HepG2 (cell line): ENCODE results near the gene ATRNL1. TPM values are rescaled to one million over a fixed set of nuclear protein-coding genes. Genes with fewer than 3 reads are reported as not detected.

Experiments used
- ATAC-seq: fragments of 200-7000 bp; cut with Tn5 transposase; 3 replicates; pipeline ENCODE4 v1.9.1; 2020; ENCODE audit warnings: mild to moderate bottlenecking, moderate library complexity
- BruUV-seq: library from RNA; stranded (reverse); fragments of 400-500 nt; replicated peaks from 2 replicates; lab custom pipeline; 2021; lab: Mats Ljungman, UMichigan
- CTCF ChIA-PET: fragments of 300-600 bp; formaldehyde crosslinking; extraction: SDS; loops from one replicate; lab custom pipeline; 2021; ENCODE audit warnings: low total read pairs, inconsistent platforms, low intra/inter-chr PET ratio; lab: Yijun Ruan, JAX
- POLR2A ChIA-PET: fragments of 350-600 bp; sonication (Branson Sonifier 250); formaldehyde crosslinking; loops from one replicate; lab custom pipeline; 2020; ENCODE audit warnings: antibody characterized with exemption, inconsistent platforms; lab: Yijun Ruan, JAX
- DNase-seq: peaks from one replicate; pipeline ENCODE4 v3.0.0-alpha.2; 2015; ENCODE audit warnings: low spot score
- FAIRE-seq: peaks from 3 replicates; lab custom pipeline; 2011; peaks lifted over from hg19 to GRCh38; lab: Jason Lieb, UNC
- H2AFZ ChIP-seq: one replicate; pipeline ENCODE4 v1.6.1; 2011; ENCODE audit warnings: low read length, inconsistent platforms
- H3K27ac ChIP-seq: fragments of 300-600 bp; 3 replicates; pipeline ENCODE4 v1.8.0; 2011; ENCODE audit warnings: mixed run types, mild to moderate bottlenecking, mixed read lengths, low read length, inconsistent platforms; ENCODE audit not compliant: insufficient read depth; ENCODE audit errors: extremely low read length
- H3K27me3 ChIP-seq, 2 experiments: fragments of 200-600 bp in 1 of 2; 2 replicates in 1 of 2; 3 replicates in 1 of 2; pipeline versions ENCODE4 v1.6.0 to v1.8.0; 2011; ENCODE audit warnings: low read length in 2 of 2, mild to moderate bottlenecking in 2 of 2, moderate library complexity in 2 of 2, inconsistent platforms in 1 of 2; ENCODE audit not compliant: insufficient read depth in 2 of 2, control insufficient read depth in 1 of 2
- H3K36me3 ChIP-seq, 2 experiments: fragments of 200-600 bp in 1 of 2; replicated peaks in 1 of 2; 2 replicates in 1 of 2; 3 replicates in 1 of 2; pipeline versions ENCODE4 v1.5.1 to v1.8.0; 2011; ENCODE audit warnings: low read length in 2 of 2, inconsistent platforms in 1 of 2; ENCODE audit not compliant: insufficient read depth in 2 of 2, control insufficient read depth in 1 of 2
- H3K4me1 ChIP-seq: 2 replicates; pipeline ENCODE4 v1.5.1; 2012; ENCODE audit warnings: low read length, inconsistent platforms; ENCODE audit not compliant: insufficient read depth
- H3K4me2 ChIP-seq: 2 replicates; pipeline ENCODE4 v1.6.0; 2011; ENCODE audit warnings: low read depth, low read length, inconsistent platforms
- H3K4me3 ChIP-seq, 3 experiments: fragments of 200-600 bp in 1 of 3; sonication (generic), shearing (Covaris generic) in 1 of 3; replicated peaks in 1 of 3; 2 replicates each; pipeline ENCODE4 v1.5.1; 2011 to 2016; ENCODE audit warnings: low read length in 3 of 3, inconsistent platforms in 2 of 3, low read depth in 2 of 3, mild to moderate bottlenecking in 2 of 3, control low read depth in 1 of 3, mixed read lengths in 1 of 3; ENCODE audit not compliant: insufficient read depth in 1 of 3
- H3K79me2 ChIP-seq: one replicate; pipeline ENCODE4 v1.6.1; 2011; ENCODE audit warnings: low read length, inconsistent platforms; ENCODE audit not compliant: insufficient read depth
- H3K9ac ChIP-seq: 2 replicates; pipeline ENCODE4 v1.6.0; 2011; ENCODE audit warnings: mild to moderate bottlenecking, low read depth, low read length, inconsistent platforms; ENCODE audit not compliant: insufficient read depth
- H3K9me3 ChIP-seq: 2 replicates; pipeline ENCODE4 v1.5.1; 2012; ENCODE audit warnings: mild to moderate bottlenecking, low read length
- H4K20me1 ChIP-seq: 2 replicates; pipeline ENCODE4 v1.6.0; 2011; ENCODE audit warnings: inconsistent platforms, mild to moderate bottlenecking, low read length, moderate library complexity; ENCODE audit not compliant: insufficient read depth
- AGO1 ChIP-seq: fragments of 200-400 bp; formaldehyde crosslinking; IDR thresholded peaks from 2 replicates; pipeline ENCODE4 v1.6.1; 2017; ENCODE audit warnings: mild to moderate bottlenecking, low read depth, low read length, moderate library complexity; ENCODE audit not compliant: poor library complexity, severe bottlenecking
- IKZF4 ChIP-seq: sonication (generic); formaldehyde crosslinking; IDR thresholded peaks from 2 replicates; pipeline ENCODE4 v1.5.1; 2020; ENCODE audit warnings: borderline replicate concordance, mild to moderate bottlenecking, low read depth, missing genetic modification reagents; ENCODE audit errors: not compliant biosample characterization
- POLR2A ChIP-seq, 2 experiments: IDR thresholded peaks; 2 replicates each; pipeline ENCODE4 v1.6.1; 2011; ENCODE audit warnings: low read depth in 2 of 2, low read length in 2 of 2, mild to moderate bottlenecking in 1 of 2, moderate library complexity in 1 of 2; ENCODE audit not compliant: insufficient read depth in 1 of 2
- SNAPC2 ChIP-seq: sonication (generic); formaldehyde crosslinking; IDR thresholded peaks from 2 replicates; pipeline ENCODE4 v1.8.1; 2022; ENCODE audit warnings: mild to moderate bottlenecking, missing genetic modification reagents
- SP1 ChIP-seq, 2 experiments: fragments of 450-650 bp in 1 of 2; sonication (generic) in 1 of 2; formaldehyde crosslinking in 1 of 2; IDR thresholded peaks; 2 replicates each; pipeline versions ENCODE4 v1.4.0 to v1.6.1; 2016 to 2020; ENCODE audit warnings: missing genetic modification reagents in 1 of 2
- ZC3H13 ChIP-seq: sonication (generic); formaldehyde crosslinking; IDR thresholded peaks from 2 replicates; pipeline ENCODE4 v1.8.1; 2023; ENCODE audit warnings: mild to moderate bottlenecking, missing genetic modification reagents, moderate library complexity
- ZNF17 ChIP-seq: sonication (generic); formaldehyde crosslinking; IDR thresholded peaks from 2 replicates; pipeline ENCODE4 v1.5.0; 2020; ENCODE audit warnings: mild to moderate bottlenecking, missing genetic modification reagents
- WGBS: methylation state at CpG from one replicate; pipeline ENCODE4 v1.1.6; 2017; ENCODE audit warnings: low lambda C conversion rate; 5-methylcytosine and 5-hydroxymethylcytosine counted together
- in situ Hi-C: cut with HindIII; loops from 2 replicates; pipeline ENCODE4 v1.10.0; 2017; ENCODE audit warnings: low pct_unique_long_range_greater_than_20kb; ENCODE audit not compliant: extremely low pct_ligation_motif_present
- intact Hi-C: fragments of 100-400 bp; cut with micrococcal nuclease; formaldehyde crosslinking; loops from one replicate; pipeline ENCODE4 v1.10.0; 2022; ENCODE audit not compliant: unreplicated experiment
- polyA plus RNA-seq, 8 experiments: library from polyadenylated mRNA; depleted of rRNA in 3 of 8; stranded (reverse) in 7 of 8; unstranded in 1 of 8; fragments of >200 nt; fragmentation: Illumina TruSeq in 4 of 8; extraction: Trizol in 4 of 8; gene quantifications; 2 replicates each; pipeline versions ENCODE4 v1.2.1 to v1.2.3, GENCODE V29; 2011 to 2016; ENCODE audit warnings: low read depth in 4 of 8, missing spikeins in 1 of 8, mixed read lengths in 1 of 8; ENCODE audit not compliant: insufficient read depth in 1 of 8
- total RNA-seq, 5 experiments: library from RNA; depleted of rRNA; stranded (reverse); fragments of >200 nt; fragmentation: Illumina TruSeq; extraction: Trizol; gene quantifications; 2 replicates each; pipeline ENCODE4 v1.2.3, GENCODE V29; 2016; ENCODE audit warnings: low read depth in 1 of 5
- TF ChIP-seq, protein P1 (sequence below): sonication (generic); formaldehyde crosslinking; IDR thresholded peaks from 2 replicates; pipeline ENCODE4 v1.8.0; 2022; ENCODE audit warnings: mild to moderate bottlenecking, missing genetic modification reagents
- TF ChIP-seq, protein P2 (sequence below), 2 experiments: IDR thresholded peaks; 2 replicates each; pipeline ENCODE4 v1.6.1; 2011 to 2012; ENCODE audit warnings: low read length in 2 of 2, borderline replicate concordance in 1 of 2, low read depth in 1 of 2, mild to moderate bottlenecking in 1 of 2, moderate library complexity in 1 of 2
- TF ChIP-seq, protein P3 (sequence below): sonication (generic); formaldehyde crosslinking; IDR thresholded peaks from 2 replicates; pipeline ENCODE4 v1.4.0; 2020; ENCODE audit warnings: missing genetic modification reagents

ATRNL1 gene
- total and polyA plus RNA-seq, 2 of the 13 experiments (the other 11 are each of a cell fraction or from before 2014, with no cell fraction given): 0.04 TPM; not detected in 1

DNA sequence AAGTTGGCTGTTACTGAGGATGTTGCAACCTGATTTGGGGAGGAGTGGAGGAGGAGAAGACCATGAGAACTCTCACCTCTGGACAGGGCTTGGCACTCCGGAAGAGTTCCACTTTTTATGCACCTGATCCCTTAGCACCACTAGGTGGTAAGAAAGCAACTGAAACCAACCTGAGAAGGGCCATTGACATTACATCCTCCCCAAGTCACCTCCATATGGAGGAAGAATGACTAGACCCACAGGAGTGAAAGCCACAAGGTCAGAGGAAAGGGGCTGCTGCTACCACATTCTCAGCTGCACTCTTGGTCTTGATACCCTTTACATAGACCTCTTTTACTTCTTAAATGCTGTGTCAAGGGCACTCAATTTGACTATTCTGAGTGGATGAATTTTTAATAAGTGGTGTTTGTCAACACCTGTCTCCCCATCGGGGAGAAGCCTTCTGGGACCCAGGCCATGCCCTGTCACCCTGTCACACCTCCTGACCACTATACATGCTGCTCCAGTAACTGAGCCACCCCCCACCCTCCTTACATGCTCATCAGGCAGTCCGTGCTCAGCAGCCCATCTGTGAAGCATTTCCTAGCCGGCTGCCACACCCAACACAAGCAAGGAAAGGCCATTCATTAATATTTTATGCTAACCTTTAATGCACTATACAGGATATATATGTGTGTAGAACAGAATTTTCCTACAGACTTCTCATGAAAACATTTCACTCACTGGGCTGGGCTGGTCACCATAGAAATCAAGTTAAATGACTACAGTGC lies 817.0 kb downstream of the ATRNL1 start:
- H3K9ac ChIP-seq: no peak overlapping the region
- no peaks in the 10 kb centered on the region for H3K79me2 ChIP-seq
- H3K27ac ChIP-seq: no peak overlapping the region
- TF ChIP-seq ZNF17 (no peak), AGO1 (no peak), SNAPC2 (CRISPR knock-in tag) (no peak), SP1 (IDR thresholded peaks at IDR 0.05) (no peak), SP1 (CRISPR knock-in tag; IDR thresholded peaks at IDR 0.05) (no peak), IKZF4 (no peak), POLR2A (IDR thresholded peaks at IDR 0.05; ENCODE audit: insufficient read depth in 1 of 2, low read depth in 2 of 2, low read length in 2 of 2) (no peak), ZC3H13 (CRISPR knock-in tag) (no peak)
- TF ChIP-seq, protein P1, sequence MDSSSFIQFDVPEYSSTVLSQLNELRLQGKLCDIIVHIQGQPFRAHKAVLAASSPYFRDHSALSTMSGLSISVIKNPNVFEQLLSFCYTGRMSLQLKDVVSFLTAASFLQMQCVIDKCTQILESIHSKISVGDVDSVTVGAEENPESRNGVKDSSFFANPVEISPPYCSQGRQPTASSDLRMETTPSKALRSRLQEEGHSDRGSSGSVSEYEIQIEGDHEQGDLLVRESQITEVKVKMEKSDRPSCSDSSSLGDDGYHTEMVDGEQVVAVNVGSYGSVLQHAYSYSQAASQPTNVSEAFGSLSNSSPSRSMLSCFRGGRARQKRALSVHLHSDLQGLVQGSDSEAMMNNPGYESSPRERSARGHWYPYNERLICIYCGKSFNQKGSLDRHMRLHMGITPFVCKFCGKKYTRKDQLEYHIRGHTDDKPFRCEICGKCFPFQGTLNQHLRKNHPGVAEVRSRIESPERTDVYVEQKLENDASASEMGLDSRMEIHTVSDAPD (CRISPR knock-in tag): no peak
- TF ChIP-seq, protein P2, sequence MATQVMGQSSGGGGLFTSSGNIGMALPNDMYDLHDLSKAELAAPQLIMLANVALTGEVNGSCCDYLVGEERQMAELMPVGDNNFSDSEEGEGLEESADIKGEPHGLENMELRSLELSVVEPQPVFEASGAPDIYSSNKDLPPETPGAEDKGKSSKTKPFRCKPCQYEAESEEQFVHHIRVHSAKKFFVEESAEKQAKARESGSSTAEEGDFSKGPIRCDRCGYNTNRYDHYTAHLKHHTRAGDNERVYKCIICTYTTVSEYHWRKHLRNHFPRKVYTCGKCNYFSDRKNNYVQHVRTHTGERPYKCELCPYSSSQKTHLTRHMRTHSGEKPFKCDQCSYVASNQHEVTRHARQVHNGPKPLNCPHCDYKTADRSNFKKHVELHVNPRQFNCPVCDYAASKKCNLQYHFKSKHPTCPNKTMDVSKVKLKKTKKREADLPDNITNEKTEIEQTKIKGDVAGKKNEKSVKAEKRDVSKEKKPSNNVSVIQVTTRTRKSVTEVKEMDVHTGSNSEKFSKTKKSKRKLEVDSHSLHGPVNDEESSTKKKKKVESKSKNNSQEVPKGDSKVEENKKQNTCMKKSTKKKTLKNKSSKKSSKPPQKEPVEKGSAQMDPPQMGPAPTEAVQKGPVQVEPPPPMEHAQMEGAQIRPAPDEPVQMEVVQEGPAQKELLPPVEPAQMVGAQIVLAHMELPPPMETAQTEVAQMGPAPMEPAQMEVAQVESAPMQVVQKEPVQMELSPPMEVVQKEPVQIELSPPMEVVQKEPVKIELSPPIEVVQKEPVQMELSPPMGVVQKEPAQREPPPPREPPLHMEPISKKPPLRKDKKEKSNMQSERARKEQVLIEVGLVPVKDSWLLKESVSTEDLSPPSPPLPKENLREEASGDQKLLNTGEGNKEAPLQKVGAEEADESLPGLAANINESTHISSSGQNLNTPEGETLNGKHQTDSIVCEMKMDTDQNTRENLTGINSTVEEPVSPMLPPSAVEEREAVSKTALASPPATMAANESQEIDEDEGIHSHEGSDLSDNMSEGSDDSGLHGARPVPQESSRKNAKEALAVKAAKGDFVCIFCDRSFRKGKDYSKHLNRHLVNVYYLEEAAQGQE (IDR thresholded peaks at IDR 0.05; ENCODE audit: borderline replicate concordance in 1 of 2, low read depth in 1 of 2, low read length in 2 of 2): no peak
- TF ChIP-seq, protein P3, sequence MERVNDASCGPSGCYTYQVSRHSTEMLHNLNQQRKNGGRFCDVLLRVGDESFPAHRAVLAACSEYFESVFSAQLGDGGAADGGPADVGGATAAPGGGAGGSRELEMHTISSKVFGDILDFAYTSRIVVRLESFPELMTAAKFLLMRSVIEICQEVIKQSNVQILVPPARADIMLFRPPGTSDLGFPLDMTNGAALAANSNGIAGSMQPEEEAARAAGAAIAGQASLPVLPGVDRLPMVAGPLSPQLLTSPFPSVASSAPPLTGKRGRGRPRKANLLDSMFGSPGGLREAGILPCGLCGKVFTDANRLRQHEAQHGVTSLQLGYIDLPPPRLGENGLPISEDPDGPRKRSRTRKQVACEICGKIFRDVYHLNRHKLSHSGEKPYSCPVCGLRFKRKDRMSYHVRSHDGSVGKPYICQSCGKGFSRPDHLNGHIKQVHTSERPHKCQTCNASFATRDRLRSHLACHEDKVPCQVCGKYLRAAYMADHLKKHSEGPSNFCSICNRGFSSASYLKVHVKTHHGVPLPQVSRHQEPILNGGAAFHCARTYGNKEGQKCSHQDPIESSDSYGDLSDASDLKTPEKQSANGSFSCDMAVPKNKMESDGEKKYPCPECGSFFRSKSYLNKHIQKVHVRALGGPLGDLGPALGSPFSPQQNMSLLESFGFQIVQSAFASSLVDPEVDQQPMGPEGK (CRISPR knock-in tag): no peak
- WGBS: 22% methylated on average over 4 of the region's 4 CpGs
- CTCF ChIA-PET: no interaction called here
- H3K4me3 ChIP-seq: no peak overlapping the region
- H3K4me1 ChIP-seq: no peaks in the 10 kb centered on the region
- ATAC-seq: no peak
- no peak overlapping the region for H2AFZ ChIP-seq
- POLR2A ChIA-PET: no interaction called here
- in situ Hi-C loops: no loop called here
- BruUV-seq: no TSS peak
- no peak for FAIRE-seq
- no peak overlapping the region for H3K4me2 ChIP-seq
- no peaks in the 10 kb centered on the region for H3K9me3 ChIP-seq
- DNase-seq: no peak
- H4K20me1 ChIP-seq: no peaks in the 10 kb centered on the region
- intact Hi-C loops: no loop called here
- no peaks in the 10 kb centered on the region for H3K36me3 ChIP-seq
- H3K27me3 ChIP-seq: 0 out of 5 replicates have a peak, but pooled peaks cover 0 to 1% of the 10 kb centered on the region in 2 experiments
